C4-2B (cell line): ENCODE measurements around the gene RAB5A.
"Not testable (repeated sequence)": the region's sequence is repeated elsewhere in the genome, so short reads cannot be mapped to it uniquely, and the experiment has no call there.

ENCODE experiments used
- H3K27ac ChIP-seq: fragments of 450-650 bp; 2 replicates; pipeline ENCODE4 v1.5.1; 2017
- ZFX ChIP-seq: fragments of 450-650 bp; IDR thresholded peaks from 2 replicates; pipeline ENCODE4 v1.6.1; 2017
- TF ChIP-seq, protein P1 (sequence below): fragments of 450-650 bp; conservative IDR thresholded peaks from 2 replicates; pipeline ENCODE4 v1.5.1; 2017; ENCODE audit warnings: mild to moderate bottlenecking

Gene RAB5A

DNA sequence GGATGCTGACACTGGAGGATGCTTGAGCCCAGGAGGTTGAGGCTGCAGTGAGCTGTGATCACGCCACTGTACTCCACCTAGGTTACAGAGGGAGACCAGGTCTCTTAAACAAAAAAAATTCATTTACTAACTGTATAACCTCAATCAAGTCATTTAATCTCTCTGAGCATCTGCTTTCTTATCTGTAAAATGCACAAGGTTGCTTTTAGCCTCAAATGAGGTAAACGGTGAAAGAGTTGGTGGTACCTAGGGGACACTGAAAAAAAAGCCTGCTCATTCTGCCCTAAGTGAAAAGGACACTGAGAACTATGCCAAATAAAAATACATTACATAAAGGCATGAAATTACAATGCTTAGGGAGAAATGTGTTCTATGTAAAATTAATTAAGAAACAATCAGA is 61.7 kb downstream of the RAB5A start:
- no peak overlapping the region for H3K27ac ChIP-seq
- TF ChIP-seq, protein P1, sequence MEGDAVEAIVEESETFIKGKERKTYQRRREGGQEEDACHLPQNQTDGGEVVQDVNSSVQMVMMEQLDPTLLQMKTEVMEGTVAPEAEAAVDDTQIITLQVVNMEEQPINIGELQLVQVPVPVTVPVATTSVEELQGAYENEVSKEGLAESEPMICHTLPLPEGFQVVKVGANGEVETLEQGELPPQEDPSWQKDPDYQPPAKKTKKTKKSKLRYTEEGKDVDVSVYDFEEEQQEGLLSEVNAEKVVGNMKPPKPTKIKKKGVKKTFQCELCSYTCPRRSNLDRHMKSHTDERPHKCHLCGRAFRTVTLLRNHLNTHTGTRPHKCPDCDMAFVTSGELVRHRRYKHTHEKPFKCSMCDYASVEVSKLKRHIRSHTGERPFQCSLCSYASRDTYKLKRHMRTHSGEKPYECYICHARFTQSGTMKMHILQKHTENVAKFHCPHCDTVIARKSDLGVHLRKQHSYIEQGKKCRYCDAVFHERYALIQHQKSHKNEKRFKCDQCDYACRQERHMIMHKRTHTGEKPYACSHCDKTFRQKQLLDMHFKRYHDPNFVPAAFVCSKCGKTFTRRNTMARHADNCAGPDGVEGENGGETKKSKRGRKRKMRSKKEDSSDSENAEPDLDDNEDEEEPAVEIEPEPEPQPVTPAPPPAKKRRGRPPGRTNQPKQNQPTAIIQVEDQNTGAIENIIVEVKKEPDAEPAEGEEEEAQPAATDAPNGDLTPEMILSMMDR = no peak
- no peak for TF ChIP-seq ZFX

DNA sequence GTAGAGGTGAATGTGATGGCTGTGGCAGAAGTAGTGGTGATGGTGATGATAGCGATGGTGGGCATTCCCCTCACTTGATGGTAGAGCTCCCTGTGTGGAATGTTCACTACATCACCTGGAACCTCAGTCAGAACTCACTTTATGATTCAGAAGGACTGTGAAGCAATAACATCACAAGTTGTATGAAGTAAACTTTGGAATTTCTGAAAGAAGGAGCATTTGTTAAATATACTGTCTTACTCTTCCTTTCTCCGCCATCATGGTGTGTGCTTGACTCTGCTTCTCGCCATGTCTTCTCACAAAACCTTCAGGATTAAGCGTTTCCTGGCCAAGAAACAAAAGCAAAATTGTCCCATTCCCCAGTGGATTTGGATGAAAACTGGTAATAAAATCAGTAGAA is 65.3 kb downstream of the RAB5A start, which contains the start of gene PP2D1:
Gene PP2D1, minus strand, starts transcription at position 101 of the 400 bp plus-strand sequence. CDS start 192 bp downstream, outside the sequence.
- TF ChIP-seq ZFX = no peak
- TF ChIP-seq, protein P1 = no peak
- H3K27ac ChIP-seq = no peak within 1 kb of the TSS

DNA sequence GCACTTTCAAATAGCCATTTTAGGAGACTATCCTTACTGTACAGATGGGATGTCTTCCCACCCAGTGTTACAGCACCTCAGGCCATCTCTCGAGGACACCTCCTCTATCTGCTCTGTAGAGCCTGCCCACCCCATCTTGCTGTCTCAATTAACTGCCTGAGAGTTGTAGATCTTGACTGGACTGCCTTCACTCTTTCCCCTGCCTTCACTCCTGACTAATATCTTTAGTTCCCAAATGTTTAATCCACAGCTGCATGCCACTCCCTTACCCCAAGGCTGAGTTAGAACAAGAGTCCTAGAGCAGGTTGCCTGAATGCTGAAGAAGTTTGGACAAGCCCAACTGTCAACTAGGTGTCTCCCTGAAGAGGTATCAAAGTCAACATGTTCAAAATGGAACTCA is 66.5 kb downstream of the RAB5A start:
- TF ChIP-seq, protein P1 = no peak
- TF ChIP-seq ZFX = no peak
- H3K27ac ChIP-seq = no peak overlapping the region

DNA sequence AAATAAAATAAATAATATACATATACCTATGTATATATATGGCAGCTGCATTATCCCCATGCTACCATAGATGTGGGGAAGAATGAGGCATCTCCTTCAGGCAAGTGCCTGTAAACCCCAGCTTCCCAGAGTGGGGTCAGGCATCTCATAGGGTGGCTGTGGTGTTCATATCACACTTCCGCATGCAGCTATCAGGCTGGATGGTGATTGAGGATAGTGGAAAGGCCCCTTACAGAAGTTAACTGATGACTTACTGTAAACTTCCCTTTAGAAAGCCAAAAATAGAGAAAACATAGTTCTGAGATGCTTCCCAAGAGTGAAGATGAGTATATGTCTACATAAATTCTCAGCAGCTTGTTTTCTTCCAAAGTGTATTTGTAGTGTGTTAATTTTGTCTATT is 68.6 kb downstream of the RAB5A start:
- no peak overlapping the region for H3K27ac ChIP-seq
- TF ChIP-seq ZFX = no peak
- TF ChIP-seq, protein P1 = no peak

DNA sequence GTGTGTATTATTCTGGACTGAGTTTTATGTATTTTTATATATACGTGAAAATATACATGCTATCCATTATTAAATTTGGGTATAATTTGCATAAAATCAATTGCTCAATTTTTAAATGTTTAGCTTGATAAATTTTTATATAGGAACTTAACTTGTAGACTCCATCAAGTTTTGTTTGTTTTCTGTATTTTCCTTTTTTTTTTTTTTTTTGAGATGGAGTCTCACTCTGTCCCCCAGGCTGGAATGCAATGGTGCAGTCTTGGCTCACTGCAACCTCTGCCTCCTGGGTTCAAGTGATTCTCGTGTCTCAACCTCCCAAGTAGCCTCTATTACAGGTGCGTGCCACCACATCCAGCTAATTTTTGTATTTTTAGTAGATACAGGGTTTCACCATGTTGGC is 69.2 kb downstream of the RAB5A start:
- H3K27ac ChIP-seq = not testable (repeated sequence)

DNA sequence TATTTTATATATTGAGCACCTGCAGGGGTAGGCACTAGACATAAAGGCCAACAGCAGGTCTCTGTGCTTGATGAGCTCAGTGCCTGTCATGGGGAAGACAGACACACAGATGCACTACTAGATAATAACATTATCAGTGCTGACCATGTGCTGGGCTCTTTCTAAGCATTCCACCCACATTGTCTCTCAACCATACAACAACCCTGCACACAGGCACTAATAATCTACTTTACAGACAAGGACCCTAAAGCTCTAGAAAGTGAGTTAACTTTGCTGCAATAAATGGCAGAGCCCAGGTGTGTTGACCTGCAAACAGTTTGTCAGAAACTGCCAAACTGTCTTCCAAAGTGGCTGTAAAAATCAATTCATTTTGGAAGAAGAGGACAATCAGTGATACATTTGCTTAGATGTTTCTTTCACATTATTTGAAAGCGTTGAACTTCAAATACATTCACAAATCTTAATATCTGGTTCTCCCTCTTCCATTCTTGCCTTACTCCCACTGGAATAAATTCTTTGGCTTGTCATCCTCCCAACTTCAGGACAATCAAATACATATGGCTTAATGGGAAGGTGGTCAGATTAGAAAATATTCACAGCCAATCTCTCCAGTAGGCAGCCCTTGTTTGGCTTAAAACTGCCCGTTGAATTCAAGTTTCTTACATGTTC is 76.2 kb downstream of the RAB5A start:
- no peak overlapping the region for H3K27ac ChIP-seq
- TF ChIP-seq, protein P1 = no peak
- no peak for TF ChIP-seq ZFX

DNA sequence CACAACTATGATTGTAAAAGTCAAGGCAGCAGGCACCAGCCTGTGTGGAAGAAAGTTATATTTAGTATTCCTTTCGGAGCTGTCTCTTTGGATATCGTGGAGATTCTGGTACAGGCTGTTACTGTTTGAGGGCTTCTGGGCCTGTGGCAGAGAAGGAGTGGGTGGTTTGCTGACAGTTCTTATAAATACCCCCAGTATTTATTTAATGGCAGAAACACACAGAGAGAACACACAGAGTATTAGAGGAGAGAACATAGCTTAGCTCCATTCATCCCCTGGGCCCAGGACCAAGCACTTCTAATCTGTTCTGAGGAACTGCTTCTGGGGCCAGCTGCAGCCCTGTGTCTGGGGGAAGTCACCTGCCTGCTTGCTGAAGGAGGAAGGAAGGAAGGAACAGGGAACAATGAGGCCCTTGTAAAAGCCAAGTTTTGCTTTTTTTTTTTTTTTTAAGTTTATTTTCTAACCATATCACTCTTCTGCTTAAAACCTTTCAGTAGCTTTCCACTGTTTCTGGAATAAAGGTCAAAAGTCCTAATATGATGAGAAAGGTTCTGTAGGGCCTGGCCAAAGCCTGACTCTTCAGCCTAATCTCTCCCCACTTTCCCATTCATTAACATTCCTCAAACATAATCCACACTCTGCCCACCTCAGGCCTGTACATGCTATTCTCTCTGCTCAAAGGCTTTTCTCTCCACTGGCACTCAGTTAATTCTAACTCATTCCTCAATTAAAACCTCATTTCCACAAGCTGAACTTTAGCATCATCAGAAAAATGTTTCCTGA is 76.9 kb downstream of the RAB5A start:
- TF ChIP-seq ZFX = no peak
- TF ChIP-seq, protein P1 = no peak

DNA sequence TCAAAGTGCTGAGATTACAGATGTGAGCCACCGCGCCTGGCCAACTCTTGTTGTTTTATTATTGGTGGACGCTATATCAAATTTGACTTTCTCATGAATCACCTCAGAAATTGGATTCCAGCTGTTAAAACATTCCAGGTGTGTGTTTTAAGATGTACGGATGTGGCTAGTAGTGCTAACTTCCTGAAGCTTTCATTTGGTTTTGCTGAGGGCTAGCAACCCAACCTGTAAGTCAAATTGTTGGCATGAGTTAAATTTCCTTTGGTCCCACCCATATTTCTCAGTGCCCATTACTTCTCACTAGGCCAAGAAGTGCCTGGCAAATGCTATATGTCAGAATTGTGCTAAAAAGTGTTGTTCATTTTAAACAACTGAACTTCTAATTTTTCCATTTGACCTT is 80.2 kb downstream of the RAB5A start:
- no peak overlapping the region for H3K27ac ChIP-seq
- TF ChIP-seq, protein P1 = no peak
- TF ChIP-seq ZFX = no peak

More for the DNA sequence above, 76.9 kb downstream of the RAB5A start:
- no peak overlapping the region for H3K27ac ChIP-seq
